CD4-positive, CD25-positive, alpha-beta regulatory T cell (primary cell): ENCODE measurements around the gene ZNF205. TPM values are rescaled to one million over a fixed set of nuclear protein-coding genes. Genes with fewer than 3 reads are reported as not detected.
"Not testable (repeated sequence)": the region's sequence is repeated elsewhere in the genome, so short reads cannot be mapped to it uniquely, and the experiment has no call there.

Experiments
- ATAC-seq, 2 donors: fragments of 150-1000 bp; cut with Tn5 transposase; one replicate each; pipeline ENCODE4 v1.10.0; 2021; ENCODE audit warnings: low read depth in 2 of 2, moderate number of reproducible peaks in 2 of 2, moderate library complexity in 1 of 2
- DNase-seq, 3 donors: peaks; one replicate each; pipeline versions ENCODE4 v3.0.0 to v3.0.0-alpha.2; 2012 to 2022; ENCODE audit warnings: mixed read lengths in 1 of 3
- H3K27ac ChIP-seq: one replicate; pipeline ENCODE4 v1.7.0; 2013; ENCODE audit warnings: mild to moderate bottlenecking, low read length; ENCODE audit not compliant: insufficient read depth, poor library complexity, severe bottlenecking
- H3K27me3 ChIP-seq: one replicate; pipeline ENCODE4 v1.7.0; 2013; ENCODE audit warnings: low read length; ENCODE audit not compliant: control insufficient read depth, insufficient read depth
- H3K36me3 ChIP-seq: one replicate; pipeline ENCODE4 v1.7.0; 2013; ENCODE audit warnings: mild to moderate bottlenecking, low read length, moderate library complexity; ENCODE audit not compliant: control insufficient read depth, insufficient read depth
- H3K4me1 ChIP-seq: 2 replicates; pipeline ENCODE4 v1.7.0; 2013; ENCODE audit warnings: mild to moderate bottlenecking, low read length; ENCODE audit not compliant: insufficient read depth, control insufficient read depth, poor library complexity, severe bottlenecking
- H3K4me3 ChIP-seq: one replicate; pipeline ENCODE4 v1.7.0; 2013; ENCODE audit warnings: low read depth, mild to moderate bottlenecking, low read length, moderate library complexity
- H3K9me3 ChIP-seq, 2 experiments: 1 replicate in 1 of 2; 2 replicates in 1 of 2; pipeline ENCODE4 v1.7.0; 2013; ENCODE audit warnings: low read length in 2 of 2, mild to moderate bottlenecking in 1 of 2, moderate library complexity in 1 of 2; ENCODE audit not compliant: control insufficient read depth in 2 of 2
- H3K27ac Mint-ChIP-seq, 3 donors: one replicate each; pipeline ENCODE4 v1.8.0; 2020 to 2022; ENCODE audit warnings: mild to moderate bottlenecking in 3 of 3, mixed read lengths in 3 of 3, moderate library complexity in 2 of 3
- H3K27me3 Mint-ChIP-seq: one replicate; pipeline ENCODE4 v1.8.0; 2022; ENCODE audit warnings: mild to moderate bottlenecking, mixed read lengths
- H3K36me3 Mint-ChIP-seq: one replicate; pipeline ENCODE4 v1.8.0; 2020; ENCODE audit warnings: mixed read lengths
- H3K4me1 Mint-ChIP-seq, 4 donors: one replicate each; pipeline ENCODE4 v1.8.0; 2020 to 2022; ENCODE audit warnings: mixed read lengths in 4 of 4, mild to moderate bottlenecking in 1 of 4
- H3K4me3 Mint-ChIP-seq, 4 donors: one replicate each; pipeline ENCODE4 v1.8.0; 2020 to 2022; ENCODE audit warnings: mild to moderate bottlenecking in 4 of 4, mixed read lengths in 4 of 4, moderate library complexity in 3 of 4
- H3K9me3 Mint-ChIP-seq, 7 donors: one replicate each; pipeline ENCODE4 v1.8.0; 2020 to 2022; ENCODE audit warnings: mixed read lengths in 7 of 7, mild to moderate bottlenecking in 3 of 7, moderate library complexity in 2 of 7
- polyA plus RNA-seq, 4 donors: library from polyadenylated mRNA; unstranded; fragments of 300-500 nt; fragmentation: Illumina TruSeq; gene quantifications; one replicate each; pipeline ENCODE4 v1.2.3, GENCODE V29; 2021
- total RNA-seq: library from RNA; stranded (reverse); gene quantifications from one replicate; pipeline ENCODE4 v1.2.3, GENCODE V29; 2022

Gene ZNF205
- total and polyA plus RNA-seq, 5 donors from 2014 or later, result not detected

GRCh38 chr16:3075523-3075915 lies 36.9 kb upstream of the ZNF205 start:
- peak overlapping the region; percentile 86 for H3K27ac ChIP-seq
- Mint-ChIP-seq H3K4me1 (peaks cover 13 to 92% (median 70%) of the 10 kb centered on the region in 4 donors), H3K9me3 (peaks cover 0 to 2% (median 0%) of the 10 kb centered on the region in 7 donors), H3K27me3 (peaks cover 8% of the 10 kb centered on the region), H3K4me3 (peak overlapping the region; percentile 75 to 93 (median 88)), H3K36me3 (peaks cover 17% of the 10 kb centered on the region), H3K27ac (peak overlapping the region; percentile 94 to 99 (median 99))
- peak; percentile 3 to 6 for ATAC-seq
- peaks cover 83% of the 10 kb centered on the region for H3K4me1 ChIP-seq
- no peak for DNase-seq
- no peaks in the 10 kb centered on the region for H3K9me3 ChIP-seq
- no peaks in the 10 kb centered on the region for H3K36me3 ChIP-seq
- H3K27me3 ChIP-seq, result no peaks in the 10 kb centered on the region
- peak overlapping the region; percentile 73 for H3K4me3 ChIP-seq

- peak in 1 of 3 donors; percentile 42 for DNase-seq
- not testable (repeated sequence) for ATAC-seq, H3K4me3 ChIP-seq, H3K36me3 ChIP-seq, H3K9me3 Mint-ChIP-seq, H3K27me3 Mint-ChIP-seq, H3K27me3 ChIP-seq, H3K9me3 ChIP-seq
- Histone ChIP-seq H3K4me1 (peaks cover 83% of the 10 kb centered on the region), H3K27ac (peak overlapping the region; percentile 86)
- Mint-ChIP-seq H3K27ac (peak overlapping the region; percentile 94 to 99 (median 99)), H3K4me1 (peaks cover 13 to 92% (median 72%) of the 10 kb centered on the region in 4 donors), H3K4me3 (peak overlapping the region in 3 of 4 donors; percentile 75 to 83 (median 83)), H3K36me3 (peaks cover 17% of the 10 kb centered on the region)
Measured at GRCh38 chr16:3075946-3076345, 36.4 kb upstream of the ZNF205 start.

GRCh38 chr16:3076577-3076976 lies 35.8 kb upstream of the ZNF205 start:
- Histone ChIP-seq H3K36me3 (no peaks in the 10 kb centered on the region), H3K9me3 (no peaks in the 10 kb centered on the region), H3K27me3 (no peaks in the 10 kb centered on the region), H3K27ac (peak overlapping the region; percentile 86), H3K4me1 (peaks cover 82% of the 10 kb centered on the region), H3K4me3 (peak overlapping the region; percentile 51)
- H3K4me1 Mint-ChIP-seq, result peaks cover 13 to 91% (median 70%) of the 10 kb centered on the region in 4 donors
- H3K4me3 Mint-ChIP-seq, result peak overlapping the region; percentile 75 to 92 (median 83)
- ATAC-seq (no peak), DNase-seq (no peak)
- H3K27ac Mint-ChIP-seq, result peak overlapping the region; percentile 94 to 99 (median 99)
- H3K36me3 Mint-ChIP-seq, result peaks cover 17% of the 10 kb centered on the region
- peaks cover 0 to 3% (median 0%) of the 10 kb centered on the region in 7 donors for H3K9me3 Mint-ChIP-seq
- peaks cover 8% of the 10 kb centered on the region for H3K27me3 Mint-ChIP-seq

- H3K4me1 Mint-ChIP-seq, result peaks cover 16 to 85% (median 57%) of the 10 kb centered on the region in 4 donors
Measured at GRCh38 chr16:3080024-3080423, 32.4 kb upstream of the ZNF205 start.

GRCh38 chr16:3081957-3082356 lies 30.4 kb upstream of the ZNF205 start:
- Mint-ChIP-seq H3K36me3 (peaks cover 17% of the 10 kb centered on the region), H3K4me1 (peaks cover 13 to 79% (median 47%) of the 10 kb centered on the region in 4 donors), H3K4me3 (peak overlapping the region in 1 of 4 donors; percentile 35)
- not testable (repeated sequence) for H3K9me3 ChIP-seq, H3K27ac Mint-ChIP-seq, H3K27me3 Mint-ChIP-seq, H3K9me3 Mint-ChIP-seq, H3K36me3 ChIP-seq, H3K27me3 ChIP-seq, H3K4me3 ChIP-seq, ATAC-seq, DNase-seq, H3K27ac ChIP-seq
- H3K4me1 ChIP-seq, result peaks cover 43% of the 10 kb centered on the region

More at GRCh38 chr16:3080024-3080423, 32.4 kb upstream of the ZNF205 start:
- peaks cover 54% of the 10 kb centered on the region for H3K4me1 ChIP-seq
- H3K27me3 ChIP-seq, result no peaks in the 10 kb centered on the region
- Mint-ChIP-seq H3K27me3 (no peaks in the 10 kb centered on the region), H3K36me3 (peaks cover 17% of the 10 kb centered on the region), H3K9me3 (peaks cover 0 to 3% (median 0%) of the 10 kb centered on the region in 7 donors), H3K4me3 (peak overlapping the region in 3 of 4 donors; percentile 36 to 90 (median 40)), H3K27ac (peak overlapping the region; percentile 44 to 99 (median 88))
- H3K36me3 ChIP-seq, result no peaks in the 10 kb centered on the region
- ATAC-seq (no peak), DNase-seq (no peak)
- H3K9me3 ChIP-seq, result no peaks in the 10 kb centered on the region
- no peak overlapping the region for H3K4me3 ChIP-seq
- H3K27ac ChIP-seq, result peak overlapping the region; percentile 14

- not testable (repeated sequence) for H3K27ac Mint-ChIP-seq, ATAC-seq, DNase-seq, H3K27ac ChIP-seq, H3K36me3 ChIP-seq, H3K9me3 Mint-ChIP-seq, H3K27me3 ChIP-seq, H3K4me3 ChIP-seq, H3K9me3 ChIP-seq, H3K27me3 Mint-ChIP-seq, H3K36me3 Mint-ChIP-seq
- peaks cover 8 to 78% (median 41%) of the 10 kb centered on the region in 4 donors for H3K4me1 Mint-ChIP-seq
- H3K4me3 Mint-ChIP-seq, result peak overlapping the region in 1 of 4 donors; percentile 90
- peaks cover 40% of the 10 kb centered on the region for H3K4me1 ChIP-seq
Measured at GRCh38 chr16:3083408-3083807, 29.0 kb upstream of the ZNF205 start.

- Mint-ChIP-seq H3K4me1 (peaks cover 5 to 74% (median 37%) of the 10 kb centered on the region in 4 donors), H3K4me3 (peak overlapping the region in 1 of 4 donors; percentile 90), H3K9me3 (peaks cover 0 to 3% (median 0%) of the 10 kb centered on the region in 7 donors), H3K27ac (peak overlapping the region; percentile 31 to 79 (median 73)), H3K36me3 (peaks cover 5% of the 10 kb centered on the region), H3K27me3 (no peaks in the 10 kb centered on the region)
- no peak overlapping the region for H3K27ac ChIP-seq
- no peaks in the 10 kb centered on the region for H3K27me3 ChIP-seq
- H3K9me3 ChIP-seq, result no peaks in the 10 kb centered on the region
- no peaks in the 10 kb centered on the region for H3K36me3 ChIP-seq
- peaks cover 29% of the 10 kb centered on the region for H3K4me1 ChIP-seq
- H3K4me3 ChIP-seq, result peak overlapping the region; percentile 39
- ATAC-seq, result no peak
- DNase-seq, result no peak
Measured at GRCh38 chr16:3084491-3084890, 27.9 kb upstream of the ZNF205 start.
